Renal cortex interstitium (tissue), 11 donors: ENCODE data around the gene ADAMTS14. TPM values are rescaled to one million over a fixed set of nuclear protein-coding genes. Genes with fewer than 3 reads are reported as not detected.

Experiments
- DNase-seq, 11 donors: peaks; one replicate each; pipeline ENCODE4 v3.0.0-alpha.2; 2013; ENCODE audit warnings: low read depth in 9 of 11, low spot score in 4 of 11; ENCODE audit errors: extremely low read depth in 1 of 11
- polyA plus RNA-seq, 3 donors: library from polyadenylated mRNA; unstranded; fragments of 120-200 nt; gene quantifications; one replicate each; pipeline ENCODE4 v1.2.1, GENCODE V29; 2013; ENCODE audit not compliant: insufficient read length in 3 of 3

Gene ADAMTS14
- polyA plus RNA-seq, 3 donors: 1.1 to 2.0 (median 1.2) TPM

GRCh38 chr10:70742537-70743429 lies 70.5 kb downstream of the ADAMTS14 start:
- DNase-seq: peak in 10 of 11 donors; percentile 43 to 82 (median 54)

- DNase-seq: no peak
Observed at GRCh38 chr10:70743430-70743788, 71.1 kb downstream of the ADAMTS14 start.

GRCh38 chr10:70743879-70744278 lies 71.6 kb downstream of the ADAMTS14 start:
- DNase-seq: no peak

- DNase-seq: no peak
Observed at GRCh38 chr10:70744617-70745143, 72.4 kb downstream of the ADAMTS14 start.

- DNase-seq: no peak
Observed at GRCh38 chr10:70745555-70745954, 73.2 kb downstream of the ADAMTS14 start.

- DNase-seq: no peak
Observed at GRCh38 chr10:70747192-70747965, 75.1 kb downstream of the ADAMTS14 start.

GRCh38 chr10:70748305-70748704 lies 76.0 kb downstream of the ADAMTS14 start:
- no peak for DNase-seq

- no peak for DNase-seq
Observed at GRCh38 chr10:70748801-70749573, 76.7 kb downstream of the ADAMTS14 start.

- no peak for DNase-seq
Observed at GRCh38 chr10:70749756-70750155, 77.5 kb downstream of the ADAMTS14 start.

GRCh38 chr10:70750156-70750703 lies 77.9 kb downstream of the ADAMTS14 start:
- no peak for DNase-seq

- DNase-seq: no peak
Observed at GRCh38 chr10:70751356-70751755, 79.0 kb downstream of the ADAMTS14 start.

GRCh38 chr10:70751991-70752390 lies 79.7 kb downstream of the ADAMTS14 start:
- no peak for DNase-seq

GRCh38 chr10:70752571-70752970 lies 80.3 kb downstream of the ADAMTS14 start:
- DNase-seq: no peak

GRCh38 chr10:70753026-70753663 lies 80.8 kb downstream of the ADAMTS14 start:
- DNase-seq: no peak

GRCh38 chr10:70753841-70754621 lies 81.7 kb downstream of the ADAMTS14 start:
- no peak for DNase-seq

- DNase-seq: no peak
Observed at GRCh38 chr10:70756700-70757360, 84.5 kb downstream of the ADAMTS14 start.

GRCh38 chr10:70757856-70758255 lies 85.5 kb downstream of the ADAMTS14 start:
- DNase-seq: no peak
